ENCODE results near the gene GNPTAB. TPM values are rescaled to one million over a fixed set of nuclear protein-coding genes. Genes with fewer than 3 reads are reported as not detected.

GNPTAB gene
- total RNA-seq, 1 donor from 2014 or later, result 43.7 TPM

DNA sequence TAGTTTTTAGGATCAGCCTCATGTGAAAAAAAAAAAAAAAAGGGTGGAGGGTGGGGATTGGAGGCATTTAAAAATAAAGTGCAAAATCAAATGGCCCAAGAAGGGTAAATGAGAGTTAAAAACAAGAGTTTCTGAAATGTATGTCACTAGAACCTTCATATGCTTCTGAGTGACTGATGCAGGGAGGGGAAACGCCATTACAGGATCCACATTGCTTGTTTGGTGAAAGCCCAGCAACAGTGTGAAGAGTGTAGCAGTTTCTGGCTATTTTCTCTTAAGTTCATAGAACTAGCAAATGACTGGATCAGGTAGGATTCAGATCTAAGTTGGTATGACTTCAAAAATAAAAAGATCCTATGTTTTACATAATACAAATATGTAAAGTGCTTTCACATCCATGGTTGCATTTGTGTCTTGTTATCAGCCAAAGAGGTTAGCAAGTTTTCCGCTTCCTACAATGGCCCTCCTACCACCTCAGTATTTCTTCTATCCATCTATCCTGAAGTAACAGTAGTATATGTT, 130.4 kb downstream of the GNPTAB start:
- Mint-ChIP-seq H3K4me3 (ENCODE audit: unreplicated experiment) (no peak overlapping the region), H3K27me3 (ENCODE audit: low read depth, unreplicated experiment) (peaks cover 2% of the 10 kb centered on the region), H3K36me3 (ENCODE audit: low read depth, unreplicated experiment) (no peaks in the 10 kb centered on the region), H3K4me1 (ENCODE audit: low read depth, unreplicated experiment) (peaks cover 4% of the 10 kb centered on the region), H3K27ac (ENCODE audit: unreplicated experiment) (no peak overlapping the region), H3K9me3 (ENCODE audit: unreplicated experiment) (no peaks in the 10 kb centered on the region)
- Histone ChIP-seq H3K9ac (ENCODE audit: low read length) (no peak overlapping the region), H3K4me3 (ENCODE audit: insufficient read depth, low read depth, low read length) (no peak overlapping the region), H2AFZ (ENCODE audit: low read depth, low read length) (no peak overlapping the region), H3K36me3 (ENCODE audit: insufficient read depth, low read length) (no peaks in the 10 kb centered on the region), H3K4me1 (ENCODE audit: insufficient read depth, low read length) (peaks cover 6% of the 10 kb centered on the region), H3K79me2 (ENCODE audit: insufficient read depth, low read length) (peaks cover 37% of the 10 kb centered on the region), H3K4me2 (ENCODE audit: low read length) (no peak overlapping the region), H3K27ac (ENCODE audit: low read depth, low read length) (no peak overlapping the region), H4K20me1 (ENCODE audit: insufficient read depth, low read length) (peaks cover 14% of the 10 kb centered on the region), H3K9me3 (ENCODE audit: insufficient read depth, low read depth, low read length) (no peaks in the 10 kb centered on the region), H3K27me3 (ENCODE audit: insufficient read depth, low read length) (no peaks in the 10 kb centered on the region)
- FAIRE-seq (no peak), DNase-seq (ENCODE audit: low read depth) (no peak)
- TF ChIP-seq EZH2 (IDR thresholded peaks at IDR 0.05; ENCODE audit: insufficient read depth, low read length), result no peak
- no peak for TF ChIP-seq CTCF (IDR thresholded peaks at IDR 0.05; ENCODE audit: insufficient read depth, low read depth, low read length)

DNA sequence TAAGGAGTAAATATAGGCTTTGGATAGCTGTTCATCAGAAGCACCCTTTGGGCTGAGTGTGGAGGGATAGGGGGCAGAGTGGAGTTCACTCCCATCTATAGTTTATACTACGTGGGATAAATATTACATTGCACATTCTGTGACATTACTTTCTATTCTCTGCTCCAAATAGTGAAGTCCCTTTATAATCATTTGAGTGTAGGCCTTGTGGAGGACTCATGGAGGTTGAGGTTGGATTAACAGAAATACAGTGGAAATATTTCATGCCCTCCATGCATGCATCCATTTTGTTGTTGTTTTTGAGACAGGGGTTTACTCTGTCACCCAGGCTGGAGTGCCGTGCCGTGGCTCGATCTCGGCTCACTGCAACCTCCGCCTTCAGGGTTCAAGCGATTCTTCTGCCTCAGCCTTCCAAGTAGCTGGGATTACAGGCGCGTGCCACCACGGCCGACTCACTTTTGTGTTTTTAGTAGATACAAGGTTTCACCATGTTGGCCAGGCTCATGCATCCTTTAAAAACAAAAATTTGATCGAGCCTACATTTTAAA, 131.9 kb downstream of the GNPTAB start:
- H3K36me3 Mint-ChIP-seq (ENCODE audit: low read depth, unreplicated experiment), result no peaks in the 10 kb centered on the region
- H3K4me2 ChIP-seq (ENCODE audit: low read length), result peak overlapping the region; percentile 98
- H3K4me3 Mint-ChIP-seq (ENCODE audit: unreplicated experiment), result peak overlapping the region; percentile 91
- H3K4me1 Mint-ChIP-seq (ENCODE audit: low read depth, unreplicated experiment), result peaks cover 4% of the 10 kb centered on the region
- no peaks in the 10 kb centered on the region for H3K9me3 Mint-ChIP-seq (ENCODE audit: unreplicated experiment)
- TF ChIP-seq EZH2 (IDR thresholded peaks at IDR 0.05; ENCODE audit: insufficient read depth, low read length) (no peak), CTCF (IDR thresholded peaks at IDR 0.05; ENCODE audit: insufficient read depth, low read depth, low read length) (peak; percentile 10)
- peaks cover 35% of the 10 kb centered on the region for H3K79me2 ChIP-seq (ENCODE audit: insufficient read depth, low read length)
- FAIRE-seq (no peak), DNase-seq (ENCODE audit: low read depth) (peak; percentile 13)
- peak overlapping the region; percentile 72 for H3K4me3 ChIP-seq (ENCODE audit: insufficient read depth, low read depth, low read length)
- peak overlapping the region; percentile 79 for H3K27ac Mint-ChIP-seq (ENCODE audit: unreplicated experiment)
- H3K27me3 Mint-ChIP-seq (ENCODE audit: low read depth, unreplicated experiment), result peaks cover 4% of the 10 kb centered on the region
- H4K20me1 ChIP-seq (ENCODE audit: insufficient read depth, low read length), result peaks cover 13% of the 10 kb centered on the region
- peak overlapping the region; percentile 89 for H3K9ac ChIP-seq (ENCODE audit: low read length)
- H3K9me3 ChIP-seq (ENCODE audit: insufficient read depth, low read depth, low read length), result no peaks in the 10 kb centered on the region
- H3K36me3 ChIP-seq (ENCODE audit: insufficient read depth, low read length), result no peaks in the 10 kb centered on the region
- H3K27ac ChIP-seq (ENCODE audit: low read depth, low read length), result no peak overlapping the region
- H2AFZ ChIP-seq (ENCODE audit: low read depth, low read length), result no peak overlapping the region
- peaks cover 6% of the 10 kb centered on the region for H3K4me1 ChIP-seq (ENCODE audit: insufficient read depth, low read length)
- no peaks in the 10 kb centered on the region for H3K27me3 ChIP-seq (ENCODE audit: insufficient read depth, low read length)

Measured in astrocyte (in vitro differentiated cells and primary cell).